Cerebellar cortex (tissue), 1 donor: Measurements from ENCODE around the gene SLTM.
"Not testable (repeated sequence)": the region's sequence is repeated elsewhere in the genome, so short reads cannot be mapped to it uniquely, and the experiment has no call there.

Experiments used
- DNase-seq: peaks from one replicate; pipeline ENCODE4 v3.0.0-alpha.2; 2015; ENCODE audit warnings: low spot score

The SLTM gene

GRCh38 chr15:58933281-58934113 is at the start of gene SLTM:
Gene SLTM (minus strand): TSS chr15:58933679. CDS start chr15:58933565, 114 bp downstream.
- DNase-seq: peak; percentile 89

- no peak for DNase-seq
Observed at GRCh38 chr15:58983261-58983660, 49.8 kb upstream of the SLTM start.

GRCh38 chr15:58981808-58982475 is 48.5 kb upstream of the SLTM start:
- DNase-seq: no peak

- DNase-seq: peak; percentile 52
Observed at GRCh38 chr15:58980351-58980939, 47.0 kb upstream of the SLTM start.

DNA sequence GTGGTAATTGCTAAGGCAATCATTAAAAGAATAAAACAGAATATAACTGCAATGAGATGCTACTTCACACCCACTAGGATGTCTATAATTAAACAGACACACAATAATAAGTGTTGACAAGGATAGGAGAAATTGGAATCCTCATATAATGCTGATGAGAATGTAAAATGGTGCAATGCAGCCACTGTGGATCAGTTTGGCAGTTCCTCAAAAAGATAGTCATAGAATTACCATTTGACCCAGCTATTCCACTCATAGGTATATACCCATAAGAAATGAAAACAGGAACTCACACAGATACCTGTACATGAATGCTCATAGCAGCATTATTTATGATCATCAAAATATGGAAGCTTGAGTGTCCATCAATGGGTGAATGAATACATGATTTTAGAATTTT is 44.4 kb upstream of the SLTM start:
- no peak for DNase-seq

DNA sequence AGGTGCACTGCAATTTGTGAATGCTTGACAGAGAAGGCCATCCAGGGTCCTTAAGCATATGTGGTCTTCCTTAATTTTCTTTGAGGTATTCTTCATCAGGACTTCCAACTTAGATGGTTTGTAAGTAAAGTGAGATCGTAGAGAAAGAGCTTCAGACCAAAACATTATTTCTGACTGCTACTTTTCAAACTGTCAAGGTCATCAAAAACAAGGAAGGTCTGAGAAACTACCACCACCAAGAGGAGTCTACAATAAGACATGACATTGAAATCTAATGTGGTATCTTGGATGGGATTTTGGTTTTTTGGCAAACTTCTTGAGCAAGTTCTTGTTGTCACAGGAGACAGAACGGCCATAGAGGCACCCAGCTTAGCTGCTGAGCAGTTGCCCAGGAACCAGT is 34.0 kb upstream of the SLTM start:
- DNase-seq: no peak

DNA sequence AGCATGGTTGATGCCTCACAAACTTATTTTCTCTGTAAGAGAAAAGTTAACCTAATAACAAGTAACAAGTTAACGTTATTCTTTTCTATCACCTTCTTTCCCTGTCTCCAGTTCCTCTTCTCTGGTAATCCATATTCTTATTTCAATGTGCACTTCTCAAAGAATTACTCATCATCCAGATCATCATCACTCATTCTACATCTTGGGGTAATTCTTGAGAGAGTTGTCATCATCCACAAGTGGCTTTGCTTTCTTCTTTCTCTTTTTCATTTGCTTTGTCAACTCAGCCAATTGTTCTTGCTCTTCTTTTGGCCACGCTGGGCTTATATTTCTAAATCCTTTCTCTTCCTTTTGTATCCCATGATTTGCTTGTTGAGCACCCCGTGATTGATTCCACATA is 33.2 kb upstream of the SLTM start:
- no peak for DNase-seq

GRCh38 chr15:58962662-58963565 is 29.4 kb upstream of the SLTM start:
- no peak for DNase-seq

DNA sequence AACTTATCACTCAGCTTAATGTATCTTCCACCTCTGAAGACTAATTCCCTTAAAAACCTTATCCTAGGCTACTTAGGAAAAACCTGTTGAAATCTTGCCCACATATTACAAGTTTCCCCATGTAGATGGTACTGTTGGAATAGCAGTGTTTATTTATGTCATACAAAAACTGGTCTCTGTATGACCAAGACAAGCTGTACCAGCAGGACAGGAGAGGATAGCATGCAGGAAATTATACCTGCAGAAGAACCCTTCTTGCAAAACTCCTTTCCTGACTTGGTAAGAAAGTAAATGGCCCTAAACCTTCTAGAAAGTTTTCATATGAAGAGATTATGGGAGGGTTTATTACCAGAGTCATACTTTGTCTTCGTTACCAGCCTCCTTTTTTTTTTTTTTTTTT is 28.7 kb upstream of the SLTM start:
- no peak for DNase-seq

DNA sequence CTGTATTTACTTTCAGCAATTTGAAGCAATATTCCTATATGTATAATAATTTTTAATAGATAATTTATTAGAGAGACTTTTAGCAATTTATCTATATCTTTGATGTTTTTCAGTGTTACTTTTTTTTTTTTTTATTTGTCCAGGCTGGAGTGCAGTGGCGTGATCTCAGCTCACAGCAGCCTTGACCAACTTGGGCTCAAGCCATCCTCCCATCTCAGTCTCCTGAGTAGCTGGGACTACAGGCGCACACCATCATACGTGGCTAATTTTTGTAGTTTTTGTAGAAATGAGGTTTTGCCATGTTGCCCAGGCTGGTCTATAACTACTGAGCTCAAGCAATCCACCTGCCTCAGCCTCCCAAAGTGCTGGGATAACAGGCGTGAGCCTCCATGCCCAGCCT is 25.3 kb upstream of the SLTM start:
- no peak for DNase-seq

- peak; percentile 61 for DNase-seq
Observed at GRCh38 chr15:58957101-58957973, 23.9 kb upstream of the SLTM start.

DNA sequence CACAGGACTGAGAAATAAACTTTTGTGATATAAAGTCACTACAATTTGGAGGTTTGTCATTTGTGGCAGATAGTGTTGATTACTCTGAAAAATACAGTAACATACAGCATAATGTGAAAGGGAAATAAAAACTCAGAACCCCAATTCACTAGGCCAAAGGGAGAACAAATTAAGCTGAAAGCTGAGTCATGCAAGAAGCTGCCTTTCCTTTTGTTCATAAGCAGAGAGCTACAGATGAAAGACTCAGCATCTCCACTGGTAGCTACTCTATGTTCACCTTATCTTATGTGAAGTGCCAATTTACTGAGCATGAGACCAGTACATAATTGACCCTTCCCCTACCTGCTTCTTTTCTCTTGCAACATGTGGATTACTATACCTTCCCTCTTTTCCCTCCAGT is 19.3 kb upstream of the SLTM start:
- no peak for DNase-seq

- DNase-seq: no peak
Observed at GRCh38 chr15:58951388-58952007, 18.0 kb upstream of the SLTM start.

GRCh38 chr15:58947179-58947578 is 13.7 kb upstream of the SLTM start:
- DNase-seq: no peak

DNA sequence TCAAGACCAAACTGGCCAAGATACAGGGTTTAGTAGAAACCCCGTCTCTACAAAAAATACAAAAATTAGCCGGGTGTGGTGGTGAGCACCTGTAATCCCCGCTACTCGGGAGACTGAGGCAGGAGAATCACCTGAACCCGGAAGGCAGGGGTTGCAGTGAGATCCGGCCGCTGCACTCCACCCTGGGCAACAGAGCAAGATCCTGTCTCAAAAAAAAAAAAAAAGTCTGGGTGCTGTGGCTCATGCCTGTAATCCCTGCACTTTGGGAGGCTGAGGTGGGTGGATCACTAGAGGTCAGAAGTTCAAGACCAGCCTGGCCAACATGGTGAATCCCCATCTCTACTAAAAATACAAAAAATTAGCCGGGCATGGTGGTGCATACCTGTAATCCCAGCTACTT is 1.5 kb upstream of the SLTM start:
- not testable (repeated sequence) for DNase-seq

DNA sequence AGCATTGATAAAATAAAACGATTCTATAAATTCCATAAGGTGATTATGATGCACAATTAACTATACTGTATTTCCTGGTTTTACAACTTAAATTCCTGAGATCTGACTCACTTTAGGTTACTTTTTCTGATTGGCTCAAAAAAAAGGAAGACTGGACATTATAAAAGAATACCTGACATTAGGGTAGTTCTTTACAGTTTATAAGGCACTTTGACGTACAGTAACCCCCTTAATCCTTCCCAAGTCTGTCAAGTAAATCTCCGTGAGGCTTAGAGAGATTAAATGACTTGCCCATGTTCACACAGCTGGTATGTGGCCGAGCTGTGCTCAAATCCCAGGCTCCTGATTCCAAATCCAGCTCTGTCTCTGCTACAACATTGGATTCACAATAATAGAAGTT is 1.0 kb upstream of the SLTM start:
- DNase-seq: no peak

- DNase-seq: no peak
Observed at GRCh38 chr15:58934114-58934447, 602 bp upstream of the SLTM start.

DNA sequence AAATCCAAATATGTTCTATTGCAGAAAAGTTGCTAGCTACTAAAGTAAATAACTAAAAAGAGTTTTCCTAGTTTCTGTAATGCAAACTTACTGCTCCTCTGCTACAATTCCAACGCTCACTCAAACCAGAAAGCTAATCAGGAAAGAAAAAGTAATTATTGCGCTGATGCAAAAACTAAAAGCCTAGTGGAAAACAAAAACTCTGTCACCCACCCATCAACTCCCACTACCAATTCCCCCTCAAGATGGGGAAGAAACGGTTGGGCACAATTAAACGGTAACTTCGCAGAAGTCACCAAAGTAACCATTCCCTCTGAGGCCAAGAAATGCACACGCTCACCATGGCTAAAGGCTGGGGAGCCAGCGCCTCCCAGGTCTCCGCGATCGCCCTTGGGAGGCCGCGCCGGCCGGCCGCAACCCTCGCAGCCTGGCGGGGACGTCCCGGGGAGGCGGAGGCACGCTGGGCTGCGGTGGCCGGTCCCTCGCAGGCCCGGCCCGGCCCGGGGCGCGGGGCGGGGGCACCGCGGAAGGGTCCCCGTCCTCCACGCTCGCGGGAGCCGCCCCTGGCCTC is 684 bp downstream of the SLTM start:
- DNase-seq: peak; percentile 31

DNA sequence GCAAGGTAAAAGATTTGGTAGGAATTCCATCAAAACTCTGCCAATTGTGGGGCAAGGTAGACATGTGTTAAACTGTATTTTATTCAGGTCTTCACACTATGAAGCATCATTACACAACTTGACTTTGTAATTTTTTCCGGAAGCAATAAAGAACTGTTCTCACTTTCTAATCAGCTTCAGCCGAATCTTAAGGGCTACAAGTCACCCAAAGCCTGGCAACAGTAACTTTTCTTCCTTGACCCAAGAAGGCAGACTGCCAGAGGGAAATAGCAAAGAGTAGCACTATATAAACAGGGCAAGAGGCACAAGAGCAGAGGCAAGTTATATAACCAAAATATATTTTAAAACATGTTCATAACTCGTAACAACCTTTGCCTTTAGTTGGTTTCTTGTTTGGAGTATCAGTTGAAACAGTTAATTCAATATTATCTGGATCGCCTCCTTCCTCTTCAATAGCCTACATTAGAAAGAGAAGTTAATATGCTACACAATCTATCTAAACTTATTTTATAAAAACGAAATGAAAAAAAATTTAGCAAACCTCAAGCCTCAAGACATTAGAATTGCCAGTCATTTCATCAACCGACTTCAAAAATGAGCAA is 1.4 kb downstream of the SLTM start:
- no peak for DNase-seq

- DNase-seq: no peak
Observed at GRCh38 chr15:58929891-58930416, 3.5 kb downstream of the SLTM start.
